Left lung (tissue), 10 donors: Measurements from ENCODE around the gene LGI1. TPM values are rescaled to one million over a fixed set of nuclear protein-coding genes. Genes with fewer than 3 reads are reported as not detected.

Experiments
- ATAC-seq: fragments of 200-7000 bp; cut with Tn5 transposase; one replicate; pipeline ENCODE4 v1.9.1; 2020; ENCODE audit warnings: moderate library complexity
- DNase-seq, 4 donors: peaks; one replicate each; pipeline ENCODE4 v3.0.0-alpha.2; 2013 to 2020
- H3K27ac ChIP-seq, 2 donors: fragments of 200-600 bp; sonication (generic) in 1 of 2; one replicate each; pipeline versions ENCODE4 v1.5.0 to v1.8.0; 2020 to 2021
- H3K27me3 ChIP-seq, 2 donors: fragments of 200-600 bp; sonication (generic) in 1 of 2; one replicate each; pipeline versions ENCODE4 v1.5.0 to v1.8.0; 2020 to 2021
- H3K36me3 ChIP-seq, 2 donors: fragments of 200-600 bp; sonication (generic) in 1 of 2; one replicate each; pipeline versions ENCODE4 v1.5.0 to v1.8.0; 2020 to 2021
- H3K4me1 ChIP-seq, 2 donors: fragments of 200-600 bp; one replicate each; pipeline ENCODE4 v1.8.0; 2021
- H3K4me3 ChIP-seq, 2 donors: fragments of 200-600 bp; sonication (generic) in 1 of 2; one replicate each; pipeline versions ENCODE4 v1.5.0 to v1.8.0; 2020 to 2021; ENCODE audit warnings: mild to moderate bottlenecking in 1 of 2
- H3K9me3 ChIP-seq, 2 donors: fragments of 200-600 bp; sonication (generic) in 1 of 2; one replicate each; pipeline versions ENCODE4 v1.5.0 to v1.8.0; 2020 to 2021
- CTCF ChIP-seq, 2 donors: fragments of 200-600 bp; sonication (generic) in 1 of 2; IDR thresholded peaks; one replicate each; pipeline versions ENCODE4 v1.5.0 to v1.8.0; 2021; ENCODE audit warnings: antibody characterized with exemption in 2 of 2
- intact Hi-C, 2 donors: fragments of 100-400 bp; cut with DNase I; formaldehyde crosslinking; loops; one replicate each; pipeline versions ENCODE4 v1.11.2 to v1.14.2; 2022
- polyA plus RNA-seq, 6 donors: library from polyadenylated mRNA; unstranded; fragments of 120-200 nt; gene quantifications; one replicate each; pipeline ENCODE4 v1.2.1, GENCODE V29; 2013; ENCODE audit not compliant: insufficient read length in 6 of 6
- total RNA-seq, 2 donors: library from RNA; stranded (reverse); fragmentation: NEBNext Ultra II Directional; extraction: Animal tissue kit (Norgen Biotek cat#: 25700); gene quantifications; one replicate each; pipeline ENCODE4 v1.2.1, GENCODE V29; 2021
- donor health status: DM: no; HTN: yes; CAD: no.
- donor health status: DM: no; HTN: no; CAD: no.

LGI1 gene
- total and polyA plus RNA-seq, 8 donors = 0.07 to 0.13 (median 0.10) TPM; not detected in 2

- intact Hi-C loops = no loop called here
Observed at GRCh38 chr10:93796167-93796566, 38.4 kb downstream of the LGI1 start.

GRCh38 chr10:93797825-93798224 is 40.1 kb downstream of the LGI1 start:
- Histone ChIP-seq H3K4me1 (no peaks in the 10 kb centered on the region), H3K9me3 (no peaks in the 10 kb centered on the region), H3K27me3 (peaks cover 0 to 15% of the 10 kb centered on the region in 2 donors), H3K27ac (no peak overlapping the region), H3K36me3 (no peaks in the 10 kb centered on the region), H3K4me3 (no peak overlapping the region)
- intact Hi-C loops = no loop called here
- TF ChIP-seq CTCF (IDR thresholded peaks at IDR 0.05) = no peak
- no peak for ATAC-seq
- DNase-seq = no peak

More at GRCh38 chr10:93796167-93796566, 38.4 kb downstream of the LGI1 start:
- Histone ChIP-seq H3K4me3 (no peak overlapping the region), H3K27ac (no peak overlapping the region), H3K4me1 (no peaks in the 10 kb centered on the region), H3K9me3 (no peaks in the 10 kb centered on the region), H3K27me3 (peaks cover 0 to 7% of the 10 kb centered on the region in 2 donors), H3K36me3 (no peaks in the 10 kb centered on the region)
- ATAC-seq (no peak), DNase-seq (no peak)
- no peak for TF ChIP-seq CTCF (IDR thresholded peaks at IDR 0.05)

- no peaks in the 10 kb centered on the region for H3K9me3 ChIP-seq
- DNase-seq (no peak), ATAC-seq (no peak)
- intact Hi-C loops = no loop called here
- no peak overlapping the region for H3K27ac ChIP-seq
- peaks cover 0 to 15% of the 10 kb centered on the region in 2 donors for H3K27me3 ChIP-seq
- no peaks in the 10 kb centered on the region for H3K36me3 ChIP-seq
- no peak for TF ChIP-seq CTCF (IDR thresholded peaks at IDR 0.05)
- H3K4me3 ChIP-seq = no peak overlapping the region
- no peaks in the 10 kb centered on the region for H3K4me1 ChIP-seq
Observed at GRCh38 chr10:93799155-93799708, 41.5 kb downstream of the LGI1 start.

- H3K27ac ChIP-seq = no peak overlapping the region
- intact Hi-C loops = no loop called here
Observed at GRCh38 chr10:93804200-93804599, 46.5 kb downstream of the LGI1 start.

GRCh38 chr10:93806903-93807302 is 49.2 kb downstream of the LGI1 start:
- no peak overlapping the region for H3K27ac ChIP-seq
- no peak for DNase-seq
- intact Hi-C loops = no loop called here
- no peaks in the 10 kb centered on the region for H3K9me3 ChIP-seq
- no peak for ATAC-seq
- no peaks in the 10 kb centered on the region for H3K36me3 ChIP-seq
- no peak for TF ChIP-seq CTCF (IDR thresholded peaks at IDR 0.05)
- no peak overlapping the region for H3K4me3 ChIP-seq
- peaks cover 0 to under 1% of the 10 kb centered on the region in 2 donors for H3K27me3 ChIP-seq
- no peaks in the 10 kb centered on the region for H3K4me1 ChIP-seq

More at GRCh38 chr10:93804200-93804599, 46.5 kb downstream of the LGI1 start:
- Histone ChIP-seq H3K4me3 (no peak overlapping the region), H3K9me3 (no peaks in the 10 kb centered on the region), H3K27me3 (peaks cover 0 to 15% of the 10 kb centered on the region in 2 donors), H3K36me3 (no peaks in the 10 kb centered on the region), H3K4me1 (no peaks in the 10 kb centered on the region)
- no peak for TF ChIP-seq CTCF (IDR thresholded peaks at IDR 0.05)
- ATAC-seq = no peak
- DNase-seq = no peak
